ENCODE results near the gene IGF2R. TPM values are rescaled to one million over a fixed set of nuclear protein-coding genes. Genes with fewer than 3 reads are reported as not detected.
"Not testable (repeated sequence)": the region's sequence is repeated elsewhere in the genome, so short reads cannot be mapped to it uniquely, and the experiment has no call there.

IGF2R gene
- total RNA-seq, 2 donors from 2014 or later: 62.7 to 71.8 TPM

DNA sequence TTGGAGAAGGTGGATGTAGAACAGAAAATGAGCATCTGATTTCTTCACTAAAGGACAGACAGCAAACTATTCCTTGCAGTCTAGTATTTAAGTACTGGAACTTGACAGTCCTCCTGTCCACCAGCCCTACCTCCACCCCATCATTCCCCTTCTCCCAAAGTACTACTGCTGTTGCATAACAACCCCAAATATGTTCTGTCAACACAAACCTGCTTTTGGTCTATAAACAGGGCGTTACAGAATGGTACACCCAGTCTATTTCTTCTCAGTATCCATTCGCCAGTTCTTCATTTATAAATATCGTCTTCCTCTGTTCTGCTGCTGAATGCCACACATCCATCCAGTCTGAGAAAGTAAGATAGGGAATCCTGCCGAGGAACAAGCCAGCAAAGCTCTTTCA, 125.1 kb downstream of the IGF2R start:
- intact Hi-C loops (cut with DNase I): no loop called here
- DNase-seq (ENCODE audit: low spot score): no peak

DNA sequence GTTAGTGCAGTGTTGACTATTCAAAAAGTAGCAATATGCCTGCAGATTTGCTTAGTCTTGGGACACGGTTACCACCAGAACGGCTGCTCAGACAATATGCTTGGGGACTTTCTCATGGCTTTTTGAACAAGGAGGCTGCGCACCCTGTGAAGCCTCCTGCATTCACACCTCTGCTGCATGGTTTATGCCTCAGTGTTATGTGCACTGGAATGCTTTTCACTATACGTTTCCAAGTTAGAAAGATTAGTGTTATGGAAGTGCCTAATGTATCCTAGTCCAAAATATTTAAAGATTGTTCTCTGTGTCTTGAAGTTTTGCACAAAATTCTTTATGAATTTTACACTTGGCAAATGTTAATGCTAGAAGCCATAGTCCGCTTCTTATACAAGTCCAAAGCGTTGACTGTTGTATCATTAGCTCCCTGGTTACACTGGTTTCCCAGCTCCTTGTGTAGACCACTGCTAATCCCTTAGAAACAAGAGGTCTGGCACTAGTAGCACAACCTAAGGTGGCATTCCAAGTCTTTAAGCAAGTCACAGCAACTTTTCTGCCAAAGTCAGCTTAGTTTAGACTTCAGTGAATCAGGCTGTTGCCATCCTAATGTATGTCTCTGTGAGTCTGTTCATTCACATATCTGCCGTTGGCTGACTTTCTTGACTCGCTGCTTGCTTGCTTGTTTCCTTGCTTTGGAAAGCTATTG, 126.4 kb downstream of the IGF2R start:
- intact Hi-C loops (cut with DNase I): no loop called here
- DNase-seq (ENCODE audit: low spot score): peak; percentile 7

DNA sequence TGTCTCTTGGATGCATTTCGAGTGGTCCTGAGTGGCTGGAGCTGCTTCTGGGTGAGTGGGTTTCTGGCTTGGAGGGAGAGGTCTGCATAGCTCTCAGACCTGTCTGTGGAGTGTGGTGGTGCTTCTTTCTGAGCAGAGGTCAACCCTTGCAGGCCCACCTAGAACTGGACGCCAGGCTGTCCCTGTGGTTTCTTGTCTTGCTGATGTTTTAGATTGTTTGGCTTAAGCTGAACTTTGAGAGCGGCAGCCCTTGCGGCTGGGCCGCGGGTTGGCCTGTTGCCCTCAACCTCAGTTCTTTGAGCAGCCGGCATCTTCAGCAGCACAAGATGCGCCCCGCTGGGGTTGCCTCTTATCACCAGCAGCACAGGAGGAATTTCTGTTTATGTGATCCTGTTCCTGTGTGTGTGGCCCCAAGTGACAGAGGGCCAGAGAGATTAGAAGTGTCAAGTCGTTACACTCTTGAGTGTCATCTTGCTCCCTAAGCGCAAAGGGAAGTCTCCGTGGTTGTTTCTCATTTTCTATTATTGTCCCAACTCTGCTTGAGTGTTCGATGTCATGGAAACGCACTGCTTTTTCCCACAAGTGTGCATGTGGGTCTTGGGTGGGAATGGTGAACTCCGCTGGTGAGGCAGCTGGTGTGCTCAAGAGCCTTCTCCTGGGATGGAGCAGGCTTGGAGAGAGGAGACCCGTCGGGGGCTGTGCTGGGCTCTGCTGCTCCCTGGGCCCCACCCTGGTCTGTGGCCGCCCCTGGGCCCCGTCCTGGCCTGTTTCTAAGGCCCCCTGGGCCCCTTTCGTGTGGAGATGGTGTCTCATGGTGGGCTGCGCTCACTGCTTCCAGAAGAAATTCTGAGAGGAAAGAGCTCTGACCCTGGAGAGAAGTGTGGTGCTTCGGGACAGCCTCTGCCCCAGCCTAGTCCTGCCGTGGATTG, 132.7 kb downstream of the IGF2R start:
- intact Hi-C loops (cut with DNase I): no loop called here
- DNase-seq (ENCODE audit: low spot score): peak; percentile 81

DNA sequence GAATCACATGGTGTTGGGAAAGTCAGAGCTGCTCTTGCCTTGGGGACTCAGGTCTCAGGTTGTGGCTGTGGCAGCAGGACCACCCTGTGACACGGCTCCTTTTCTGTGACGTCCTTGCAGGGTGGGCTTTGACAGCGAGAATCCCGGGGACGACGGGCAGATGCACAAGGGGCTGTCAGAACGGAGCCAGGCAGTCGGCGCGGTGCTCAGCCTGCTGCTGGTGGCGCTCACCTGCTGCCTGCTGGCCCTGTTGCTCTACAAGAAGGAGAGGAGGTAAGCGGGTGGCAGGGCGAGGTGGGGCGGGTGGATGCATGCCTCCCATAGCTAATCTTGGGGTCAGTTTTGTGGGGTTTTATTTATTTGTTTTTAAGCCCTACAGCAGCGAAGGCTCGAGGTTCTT, 133.5 kb downstream of the IGF2R start:
- no peak for DNase-seq (ENCODE audit: low spot score)
- intact Hi-C loops (cut with DNase I): no loop called here

DNA sequence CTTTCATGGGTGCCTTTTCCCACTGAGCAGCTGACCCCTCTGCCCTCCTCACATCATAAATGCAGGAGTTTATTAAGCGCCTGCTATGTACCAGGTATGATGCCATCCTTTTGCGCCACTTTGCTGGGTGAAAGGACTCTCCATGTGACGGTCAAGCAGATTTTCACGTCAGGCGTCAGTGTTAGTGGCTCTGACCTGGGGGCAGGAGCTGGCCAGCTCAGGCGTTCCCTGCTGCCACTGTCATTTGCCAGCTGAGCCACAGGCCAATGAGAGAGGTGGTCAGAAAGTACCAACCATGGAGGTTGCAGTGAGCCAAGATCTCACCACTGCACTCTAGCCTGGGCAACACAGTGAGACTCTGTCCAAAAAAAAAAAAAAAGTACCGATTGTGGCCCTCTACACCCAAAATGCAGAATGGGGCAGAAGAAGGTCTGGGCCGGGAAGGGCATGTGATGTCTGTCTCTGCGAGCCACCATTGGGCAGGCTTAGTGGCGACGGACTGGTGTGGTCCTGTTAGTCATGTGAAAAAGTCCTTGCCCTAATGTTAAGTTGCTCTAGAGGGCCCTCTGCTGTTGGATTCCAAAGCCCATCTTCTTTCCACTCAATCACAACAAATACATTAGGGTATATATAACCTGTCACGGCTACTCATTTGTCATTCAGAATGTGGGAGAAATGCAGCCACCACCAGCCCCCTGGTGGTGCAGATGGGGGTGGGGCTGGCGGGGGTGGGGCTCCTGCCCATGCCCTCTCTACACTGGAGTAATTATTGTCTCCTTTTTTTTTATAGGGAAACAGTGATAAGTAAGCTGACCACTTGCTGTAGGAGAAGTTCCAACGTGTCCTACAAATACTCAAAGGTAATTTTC, 134.3 kb downstream of the IGF2R start:
- no peak for DNase-seq (ENCODE audit: low spot score)
- intact Hi-C loops (cut with DNase I): no loop called here

DNA sequence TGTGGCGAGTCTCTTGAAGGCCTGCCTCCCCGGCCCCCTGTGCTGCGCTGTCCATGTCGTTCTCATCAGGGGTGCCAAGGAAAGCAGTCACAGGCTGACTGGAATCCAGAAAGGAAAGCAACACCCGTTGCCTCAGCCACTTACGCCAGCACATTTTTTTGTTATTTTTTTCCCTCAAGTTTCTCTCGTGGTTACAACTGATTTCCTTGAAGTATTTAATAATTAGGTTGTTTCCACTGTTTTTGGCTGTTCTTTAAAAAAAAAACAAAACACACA, 134.9 kb downstream of the IGF2R start:
- DNase-seq (ENCODE audit: low spot score): no peak
- intact Hi-C loops (cut with DNase I): no loop called here

DNA sequence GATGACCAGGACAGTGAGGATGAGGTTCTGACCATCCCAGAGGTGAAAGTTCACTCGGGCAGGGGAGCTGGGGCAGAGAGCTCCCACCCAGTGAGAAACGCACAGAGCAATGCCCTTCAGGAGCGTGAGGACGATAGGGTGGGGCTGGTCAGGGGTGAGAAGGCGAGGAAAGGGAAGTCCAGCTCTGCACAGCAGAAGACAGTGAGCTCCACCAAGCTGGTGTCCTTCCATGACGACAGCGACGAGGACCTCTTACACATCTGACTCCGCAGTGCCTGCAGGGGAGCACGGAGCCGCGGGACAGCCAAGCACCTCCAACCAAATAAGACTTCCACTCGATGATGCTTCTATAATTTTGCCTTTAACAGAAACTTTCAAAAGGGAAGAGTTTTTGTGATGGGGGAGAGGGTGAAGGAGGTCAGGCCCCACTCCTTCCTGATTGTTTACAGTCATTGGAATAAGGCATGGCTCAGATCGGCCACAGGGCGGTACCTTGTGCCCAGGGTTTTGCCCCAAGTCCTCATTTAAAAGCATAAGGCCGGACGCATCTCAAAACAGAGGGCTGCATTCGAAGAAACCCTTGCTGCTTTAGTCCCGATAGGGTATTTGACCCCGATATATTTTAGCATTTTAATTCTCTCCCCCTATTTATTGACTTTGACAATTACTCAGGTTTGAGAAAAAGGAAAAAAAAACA, 136.1 kb downstream of the IGF2R start:
- DNase-seq (ENCODE audit: low spot score): no peak
- intact Hi-C loops (cut with DNase I): no loop called here

DNA sequence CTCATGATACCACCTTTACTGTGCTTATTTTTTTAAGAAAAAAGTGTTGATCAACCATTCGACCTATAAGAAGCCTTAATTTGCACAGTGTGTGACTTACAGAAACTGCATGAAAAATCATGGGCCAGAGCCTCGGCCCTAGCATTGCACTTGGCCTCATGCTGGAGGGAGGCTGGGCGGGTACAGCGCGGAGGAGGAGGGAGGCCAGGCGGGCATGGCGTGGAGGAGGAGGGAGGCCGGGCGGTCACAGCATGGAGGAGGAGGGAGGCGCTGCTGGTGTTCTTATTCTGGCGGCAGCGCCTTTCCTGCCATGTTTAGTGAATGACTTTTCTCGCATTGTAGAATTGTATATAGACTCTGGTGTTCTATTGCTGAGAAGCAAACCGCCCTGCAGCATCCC, 137.1 kb downstream of the IGF2R start:
- intact Hi-C loops (cut with DNase I): no loop called here
- DNase-seq (ENCODE audit: low spot score): no peak

DNA sequence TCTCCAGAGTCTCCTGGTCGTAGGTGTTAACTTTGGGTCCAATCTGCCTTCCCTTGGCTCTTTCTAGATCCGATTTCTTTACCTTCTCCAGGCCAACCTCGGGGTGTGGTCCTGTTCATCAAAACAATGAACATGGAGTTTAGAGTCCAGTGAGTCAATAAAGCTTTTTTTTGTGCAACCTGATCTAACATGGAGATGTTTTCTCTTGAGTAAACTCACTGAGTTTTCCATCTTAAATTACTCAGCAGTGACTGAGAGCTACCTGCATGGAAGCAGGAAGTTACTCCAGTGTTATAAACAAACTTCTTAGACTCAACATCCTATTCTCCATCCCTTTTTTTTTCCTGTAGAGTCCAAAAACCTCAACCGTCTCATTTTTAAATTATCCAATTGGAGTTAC, 137.8 kb downstream of the IGF2R start:
- intact Hi-C loops (cut with DNase I): no loop called here
- no peak for DNase-seq (ENCODE audit: low spot score)

DNA sequence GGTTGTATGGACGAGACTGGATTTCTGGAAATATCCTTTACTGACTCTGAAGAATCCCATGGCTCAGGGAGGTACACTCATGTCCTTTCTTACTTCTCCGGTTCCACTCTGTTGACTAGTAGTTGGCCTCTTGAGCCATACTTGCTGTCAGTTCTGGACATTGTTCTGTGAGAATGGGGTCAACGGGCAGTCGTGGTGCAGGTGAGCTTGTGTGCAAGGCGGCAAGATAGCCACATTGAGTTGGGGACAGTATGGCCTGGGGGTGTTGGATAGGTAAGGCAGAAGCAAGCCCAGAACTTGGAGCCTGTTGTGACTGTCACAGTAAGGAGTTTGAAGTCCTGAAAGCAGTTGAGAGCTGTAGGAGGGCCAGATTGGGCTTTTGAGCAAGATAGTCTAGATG, 139.2 kb downstream of the IGF2R start:
- DNase-seq (ENCODE audit: low spot score): no peak
- intact Hi-C loops (cut with DNase I): loop anchor here in 1 of 2 donors (2.0 kb wide), 1 partner anchor 43 kb away; no protein-coding TSS in a partner anchor

DNA sequence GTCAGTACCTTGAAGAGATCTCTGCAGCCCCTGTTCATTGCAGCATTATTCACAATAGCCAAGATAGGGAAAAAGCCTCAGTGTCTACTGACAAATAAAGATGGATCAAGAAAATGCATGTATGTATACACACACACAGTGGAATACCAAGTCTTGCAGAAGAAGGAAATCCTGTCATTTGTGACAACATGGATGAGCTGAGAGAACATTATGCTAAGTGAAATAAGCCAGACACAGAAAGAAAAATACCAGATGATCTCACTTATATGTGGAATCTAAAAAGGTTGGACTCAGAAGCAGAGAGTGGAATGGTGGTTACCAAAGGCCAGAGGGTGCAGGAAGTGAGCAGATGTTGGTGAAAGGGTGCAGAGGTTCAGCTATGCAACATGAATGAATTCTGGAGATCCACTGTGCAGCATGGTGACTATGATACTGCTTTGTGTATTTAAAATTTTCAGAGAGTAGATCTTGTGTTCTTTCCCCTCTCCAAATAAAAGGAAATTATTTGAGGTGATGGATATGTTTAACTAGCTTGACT, 141.8 kb downstream of the IGF2R start:
- no peak for DNase-seq (ENCODE audit: low spot score)
- intact Hi-C loops (cut with DNase I): no loop called here

DNA sequence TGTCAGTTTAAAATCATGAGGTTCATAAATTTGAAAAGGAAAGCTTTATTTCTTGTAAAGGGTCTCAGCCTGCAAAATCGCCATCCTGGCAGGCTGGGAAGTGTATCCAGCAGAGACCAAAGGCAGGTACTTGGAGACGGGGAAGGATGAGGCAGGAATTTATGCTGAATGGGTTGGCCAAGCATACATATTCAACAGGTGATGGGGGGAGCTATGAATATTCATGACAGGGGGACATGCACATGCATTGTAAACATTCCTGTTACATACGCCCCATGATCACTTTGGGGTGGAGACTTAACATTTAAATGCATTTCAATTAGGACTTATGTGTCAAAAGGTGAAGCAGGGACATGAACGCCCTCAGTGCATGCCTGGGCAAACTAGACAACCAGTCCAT, 142.9 kb downstream of the IGF2R start:
- DNase-seq (ENCODE audit: low spot score): no peak

DNA sequence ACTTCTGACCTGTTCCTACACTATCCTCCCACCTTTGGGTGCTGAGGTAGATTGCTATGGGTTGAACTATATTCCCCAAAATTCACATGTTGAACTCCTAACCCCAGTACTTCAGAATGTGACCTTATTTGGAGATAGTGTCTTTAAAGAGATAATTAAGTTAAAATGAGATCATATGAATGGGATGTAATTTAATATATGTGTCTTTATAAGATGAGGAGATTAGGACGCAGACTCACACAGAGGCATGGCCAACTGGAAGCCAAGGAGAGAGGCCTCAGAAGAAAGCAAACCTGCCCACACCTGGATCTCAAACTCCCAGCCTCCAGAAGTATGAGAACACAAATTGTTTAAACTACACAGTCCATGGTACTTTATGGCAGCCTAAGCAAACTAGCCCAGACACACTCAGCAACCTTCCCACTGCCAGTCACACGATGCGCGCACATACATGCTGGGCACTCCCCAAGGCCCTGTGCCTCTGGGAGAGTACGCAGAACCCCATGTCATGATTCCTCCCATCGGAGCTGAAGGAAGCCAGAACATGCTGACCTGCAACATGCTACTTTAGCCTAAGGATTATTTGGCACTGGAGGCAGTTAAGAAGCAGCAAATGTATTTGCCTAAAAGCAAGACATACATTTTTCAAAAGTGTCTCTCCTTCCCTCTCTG, 143.9 kb downstream of the IGF2R start:
- intact Hi-C loops (cut with DNase I): no loop called here
- DNase-seq (ENCODE audit: low spot score): no peak

More for the DNA sequence above, 142.9 kb downstream of the IGF2R start:
- intact Hi-C loops (cut with DNase I): no loop called here

DNA sequence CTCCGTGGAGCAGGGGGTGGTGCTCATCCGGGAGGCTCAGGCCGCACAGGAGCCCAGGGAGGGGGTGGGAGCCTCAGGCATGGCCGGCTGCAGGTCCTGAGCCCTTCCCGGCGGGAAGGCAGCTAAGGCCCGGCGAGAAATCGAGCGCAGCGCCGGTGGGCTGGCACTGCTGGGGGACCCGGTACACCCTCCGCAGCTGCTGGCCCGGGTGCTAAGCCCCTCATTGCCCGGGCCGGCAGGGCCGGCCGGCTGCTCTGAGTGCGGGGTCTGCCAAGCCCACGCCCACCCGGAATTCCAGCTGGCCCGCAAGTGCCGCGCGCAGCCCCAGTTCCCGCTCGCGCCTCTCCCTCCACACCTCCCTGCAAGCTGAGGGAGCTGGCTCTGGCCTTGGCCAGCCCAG, 145.7 kb downstream of the IGF2R start:
- intact Hi-C loops (cut with DNase I); DNase-seq (ENCODE audit: low spot score): not testable (repeated sequence)

DNA sequence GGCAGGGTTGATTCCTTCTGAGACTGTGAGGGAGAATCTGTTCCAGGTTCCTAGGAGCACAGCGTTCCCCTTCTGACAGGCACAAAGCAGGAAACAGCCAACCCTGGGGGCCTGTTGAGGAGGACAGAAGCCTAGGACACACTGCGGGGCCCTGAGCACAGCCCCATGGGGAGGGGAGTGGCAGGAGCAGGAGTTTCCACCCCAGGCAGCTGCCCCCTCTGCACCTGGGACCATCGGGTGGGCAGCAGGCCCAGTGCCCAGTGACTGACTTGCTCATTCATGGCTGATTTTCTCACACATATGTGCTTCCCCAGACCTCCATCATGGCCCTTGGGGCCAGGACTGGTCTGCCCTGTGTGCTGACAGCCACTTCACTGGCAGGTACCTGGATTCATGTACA, 146.5 kb downstream of the IGF2R start:
- DNase-seq (ENCODE audit: low spot score): no peak
- intact Hi-C loops (cut with DNase I): no loop called here

DNA sequence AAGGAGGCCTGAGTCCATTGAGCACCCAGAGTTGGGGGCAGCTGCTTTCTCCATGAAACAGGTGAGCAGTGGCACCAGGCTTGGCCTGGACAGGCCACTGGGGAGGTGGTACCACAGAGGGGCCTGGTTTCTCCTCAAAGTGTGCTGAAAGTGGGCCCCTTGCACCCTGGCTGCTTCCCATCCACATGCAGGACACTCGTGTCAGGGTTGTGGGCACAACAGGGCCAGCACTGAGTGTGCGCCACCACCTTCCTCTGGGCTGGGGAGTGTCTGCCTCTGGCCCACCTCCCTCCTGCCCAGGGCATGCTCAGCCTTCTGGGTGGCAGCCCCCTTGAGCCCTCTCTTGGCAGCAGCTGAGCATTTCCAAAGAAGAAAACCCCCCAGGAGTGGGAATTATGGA, 147.5 kb downstream of the IGF2R start:
- intact Hi-C loops (cut with DNase I): no loop called here
- DNase-seq (ENCODE audit: low spot score): no peak

DNA sequence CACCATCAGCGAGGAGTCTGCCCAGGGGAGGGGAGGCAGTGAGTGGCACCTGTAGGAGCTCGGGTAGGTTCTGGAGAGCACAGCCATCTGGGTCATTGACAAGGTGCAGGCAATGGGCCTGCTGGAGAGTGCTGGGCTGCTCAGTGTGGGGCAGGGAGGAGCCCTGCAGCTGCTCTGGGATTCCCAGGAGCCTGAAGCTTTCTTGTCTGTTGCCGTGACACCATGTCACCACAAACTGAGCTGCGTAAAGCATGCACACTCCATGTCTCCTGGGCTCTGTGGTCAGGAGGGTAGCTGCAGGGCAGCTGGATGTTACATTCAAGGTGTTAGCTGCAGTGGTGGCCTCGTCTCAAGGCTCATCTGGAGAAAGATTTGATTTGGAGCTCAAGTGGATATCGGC, 148.3 kb downstream of the IGF2R start:
- intact Hi-C loops (cut with DNase I): loop anchor here in 1 of 2 donors (1.0 kb wide), 1 partner anchor 43 kb away; no protein-coding TSS in a partner anchor
- no peak for DNase-seq (ENCODE audit: low spot score)

DNA sequence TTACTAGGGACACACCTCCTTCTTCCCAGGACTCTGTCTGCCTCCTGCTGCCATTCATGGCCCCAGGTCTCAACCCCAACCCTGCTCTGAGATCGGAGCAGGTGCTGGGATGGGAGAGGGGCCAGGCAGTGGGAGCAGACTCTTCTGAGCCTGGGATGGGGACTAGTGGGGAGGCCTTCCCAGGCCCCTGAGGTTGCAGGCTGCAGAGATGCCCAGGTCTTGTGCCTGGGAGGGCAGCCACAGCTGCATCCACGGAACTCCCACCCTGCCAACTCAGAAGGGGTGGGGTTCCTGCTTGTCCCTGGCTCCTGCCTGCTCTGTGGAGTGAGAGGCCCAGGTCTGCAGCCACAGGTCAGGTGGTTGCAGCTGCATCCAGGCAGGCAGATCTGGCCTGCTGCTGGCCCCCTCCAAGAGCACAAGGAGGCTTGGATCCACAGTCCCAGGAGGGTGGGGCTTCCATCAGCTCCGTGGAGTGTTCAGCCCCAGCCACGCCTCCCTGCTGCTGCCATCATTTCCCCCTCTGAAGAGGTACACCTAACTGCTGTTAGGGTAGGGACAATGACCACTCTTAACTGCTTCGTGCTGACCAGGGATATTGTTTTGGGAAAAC, 149.8 kb downstream of the IGF2R start:
- DNase-seq (ENCODE audit: low spot score): peak; percentile 53
- intact Hi-C loops (cut with DNase I): no loop called here
